ENCODE measurements around the gene TP53TG3F.
"Not testable (repeated sequence)": the region's sequence is repeated elsewhere in the genome, so short reads cannot be mapped to it uniquely, and the experiment has no call there.

Gene TP53TG3F, protein sequence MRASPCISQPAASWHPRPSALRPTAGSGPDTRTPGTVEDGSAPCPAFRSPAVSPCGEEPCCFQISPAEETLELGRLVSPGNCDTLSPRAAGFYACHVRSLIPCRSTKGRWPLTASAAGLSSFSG

DNA sequence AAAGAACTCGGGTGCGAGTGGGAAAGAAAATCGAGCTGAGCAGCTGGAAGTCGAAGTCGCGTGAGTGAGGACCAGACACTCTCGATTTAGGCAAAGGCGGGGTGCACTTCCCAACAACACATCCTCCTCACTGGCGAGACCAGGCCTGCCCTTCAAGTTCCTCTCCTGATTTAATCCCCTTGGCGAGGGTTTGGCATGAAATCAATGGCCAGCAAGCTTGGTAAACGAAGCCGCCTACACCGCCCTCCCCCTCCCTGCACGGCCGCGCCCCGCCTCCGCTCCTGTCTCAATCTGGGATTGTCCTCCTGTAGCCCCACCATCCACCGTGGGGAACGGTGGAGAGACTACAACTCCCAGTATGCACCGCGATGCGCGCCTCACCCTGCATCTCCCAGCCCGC is at the start of gene TP53TG3F:
TSS of gene TP53TG3F (plus strand) at position 301 of the 400 bp plus-strand sequence. CDS start at position 369, 68 bp downstream.
- DNase-seq = not testable (repeated sequence)

DNA sequence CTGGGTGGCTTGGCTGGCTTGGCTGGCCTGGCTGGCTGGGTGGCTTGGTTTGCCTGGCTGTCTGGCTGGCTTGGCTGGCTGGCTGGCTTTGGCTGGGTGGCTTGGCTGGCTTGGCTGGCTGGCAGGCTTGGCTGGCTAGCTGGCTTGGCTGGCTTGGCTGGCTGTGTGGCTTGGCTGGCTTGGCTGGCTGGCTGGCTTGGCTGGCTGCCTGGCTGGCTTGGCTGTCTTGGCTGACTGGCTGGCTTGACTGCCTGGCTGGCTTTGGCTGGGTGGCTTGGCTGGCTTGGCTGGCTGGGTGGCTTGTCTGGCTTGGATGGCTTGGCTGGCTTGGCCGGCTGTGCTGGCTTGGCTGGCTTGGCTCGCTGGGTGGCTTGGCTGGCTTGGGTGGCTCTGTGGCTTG is 32.2 kb downstream of the TP53TG3F start:
- not testable (repeated sequence) for DNase-seq

DNA sequence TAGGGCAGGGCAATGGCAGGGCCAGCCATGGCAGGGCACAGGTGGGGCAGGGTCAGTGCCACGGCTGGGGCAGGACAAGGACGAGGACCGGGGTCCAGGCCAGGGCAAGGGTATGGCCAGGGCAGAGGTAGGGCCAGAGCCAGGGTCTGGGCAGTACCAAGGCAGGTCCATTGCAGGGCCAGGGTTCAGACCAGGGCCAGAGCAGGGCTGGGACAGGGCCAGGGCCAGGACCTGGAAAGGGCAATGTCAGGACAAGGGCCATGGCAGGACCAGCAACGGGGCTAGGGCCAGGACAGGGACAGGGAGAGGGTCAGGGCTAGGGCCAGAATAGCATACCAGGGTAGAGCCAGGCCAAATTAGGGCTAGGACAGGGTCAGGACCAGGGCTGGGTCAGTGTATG is 47.8 kb downstream of the TP53TG3F start:
- not testable (repeated sequence) for DNase-seq

DNA sequence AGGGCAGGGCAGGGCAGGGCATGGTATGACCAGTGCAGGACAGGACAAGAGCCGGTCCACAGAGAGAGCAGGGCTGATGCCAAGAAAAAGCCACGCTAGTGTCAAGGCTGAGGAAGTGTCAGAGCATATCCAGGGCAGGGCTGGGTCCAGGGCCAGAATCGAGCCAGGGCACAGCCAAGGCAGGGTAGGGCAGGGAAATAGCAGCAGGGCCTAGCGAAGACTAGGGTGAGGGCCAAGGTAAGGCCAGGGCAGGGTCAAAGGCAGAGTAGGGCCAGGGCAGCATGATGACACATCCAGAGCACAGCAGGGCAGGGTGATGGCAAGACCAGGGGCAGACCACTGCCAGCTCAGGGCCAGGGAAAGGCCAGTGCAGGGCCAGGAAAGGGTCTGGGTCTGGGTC is 49.7 kb downstream of the TP53TG3F start:
- not testable (repeated sequence) for DNase-seq

DNA sequence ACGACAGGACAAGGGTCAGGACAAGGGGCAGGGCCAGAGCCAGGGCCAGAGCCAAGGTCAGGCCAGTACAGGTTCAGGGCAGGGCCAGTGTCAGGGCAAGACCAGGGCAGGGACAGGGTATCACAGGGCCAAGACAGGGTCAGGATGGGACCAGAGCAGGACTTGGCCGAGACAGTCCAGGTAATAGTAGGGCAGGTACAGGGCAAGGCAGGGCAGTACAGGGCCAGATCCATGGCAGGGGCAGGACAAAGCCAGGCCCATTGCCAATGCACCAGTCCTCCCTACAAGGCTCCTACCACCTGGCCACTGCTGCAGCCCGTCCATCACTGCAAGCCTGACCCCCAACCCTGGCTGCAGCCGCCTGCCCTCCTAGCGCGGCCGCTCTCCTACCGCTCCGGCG is 50.5 kb downstream of the TP53TG3F start:
- DNase-seq = not testable (repeated sequence)

Data from hematopoietic multipotent progenitor cell treated with erythropoietin and hydrocortisone succinate and interleukin-3 and kit ligand, for 4 days (in vitro differentiated cells).